DMS 273 (cell line): Measurements from ENCODE around the gene DENND4B.
"Not testable (repeated sequence)": the region's sequence is repeated elsewhere in the genome, so short reads cannot be mapped to it uniquely, and the experiment has no call there.

Experiments used
- DNase-seq: peaks from one replicate; lab custom pipeline; 2025; ENCODE audit not compliant: unreplicated experiment; lab: John Stamatoyannopoulos, UW

Gene DENND4B

GRCh38 chr1:153891042-153891441 is 55.5 kb downstream of the DENND4B start:
- not testable (repeated sequence) for DNase-seq

GRCh38 chr1:153888533-153888932 is 58.0 kb downstream of the DENND4B start:
- no peak for DNase-seq

GRCh38 chr1:153886127-153886526 is 60.4 kb downstream of the DENND4B start:
- no peak for DNase-seq

GRCh38 chr1:153883223-153883622 is 63.3 kb downstream of the DENND4B start:
- no peak for DNase-seq

GRCh38 chr1:153882296-153882912 is 64.1 kb downstream of the DENND4B start:
- DNase-seq, result no peak

- DNase-seq, result peak; percentile 34
These were observed 64.8 kb downstream of the DENND4B start for GRCh38 chr1:153881751-153882150.

GRCh38 chr1:153880962-153881361 is 65.6 kb downstream of the DENND4B start:
- DNase-seq, result peak; percentile 91

- DNase-seq, result no peak
These were observed 66.5 kb downstream of the DENND4B start for GRCh38 chr1:153880024-153880423.
